Measurements from ENCODE around the gene BAIAP2L1.

Gene BAIAP2L1

DNA sequence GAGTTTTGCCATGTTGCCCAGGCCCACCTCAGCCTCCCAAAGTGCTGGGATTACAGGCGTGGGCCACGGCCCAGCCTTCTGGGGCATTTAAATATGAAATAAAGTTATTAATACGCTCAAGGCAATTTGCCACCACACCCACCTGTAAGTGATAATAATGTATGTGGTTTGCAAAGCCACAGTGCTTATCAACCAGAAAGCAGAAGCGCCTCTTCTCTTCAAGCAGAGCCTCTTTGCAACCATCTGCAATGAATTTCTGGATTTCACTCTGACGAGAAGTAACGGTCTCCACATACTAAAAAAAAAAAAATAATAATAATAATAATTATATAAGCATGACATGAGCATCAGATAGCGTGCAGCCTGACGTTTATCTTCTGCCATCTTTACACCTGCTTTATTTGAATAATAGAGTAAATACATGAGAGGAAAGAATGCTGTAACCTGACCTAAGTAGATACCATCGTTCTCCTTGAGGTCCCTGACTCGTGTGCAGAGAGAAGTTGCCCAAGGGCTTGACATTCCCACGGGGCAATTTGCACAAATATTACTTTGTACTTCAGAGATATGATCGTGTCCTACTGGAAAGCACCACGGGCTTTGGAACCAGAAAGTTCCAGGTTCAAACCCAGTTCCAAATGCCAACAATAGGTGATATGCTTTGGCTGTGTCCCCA, 85.4 kb downstream of the BAIAP2L1 start:
- no peak for DNase-seq (ENCODE audit: low spot score in 2 of 2)
- no peak overlapping the region for H3K4me3 ChIP-seq
- in situ Hi-C loops (cut with MboI; ENCODE audit: low sequenced_read_pairs), result no loop called here
- H3K4me1 ChIP-seq, result no peaks in the 10 kb centered on the region
- H3K9me3 ChIP-seq, result no peaks in the 10 kb centered on the region
- peaks cover 14% of the 10 kb centered on the region for H3K36me3 ChIP-seq (replicated peaks)
- H3K27me3 ChIP-seq (ENCODE audit: low read depth), result no peaks in the 10 kb centered on the region

DNA sequence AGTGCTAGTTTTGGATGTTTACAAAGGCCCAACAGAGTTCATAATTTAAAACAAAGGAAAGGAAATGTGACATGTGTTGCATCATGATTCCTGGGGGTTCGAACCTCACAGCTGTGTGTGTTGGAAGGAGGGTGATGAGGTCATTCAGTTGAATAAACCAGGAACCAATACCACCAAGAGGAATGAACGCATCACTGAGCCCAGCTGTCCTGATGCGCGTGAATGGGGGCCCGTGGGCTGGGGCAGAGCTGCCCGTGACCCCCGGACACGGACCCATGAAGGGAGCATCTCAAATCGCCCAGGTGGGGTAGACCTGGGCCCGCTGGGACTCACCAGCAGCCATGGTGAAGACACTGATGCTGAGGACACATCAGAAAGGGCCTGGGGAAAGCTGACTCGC, 86.4 kb downstream of the BAIAP2L1 start:
- Histone ChIP-seq H3K9me3 (no peaks in the 10 kb centered on the region), H3K27me3 (ENCODE audit: low read depth) (no peaks in the 10 kb centered on the region), H3K36me3 (replicated peaks) (peaks cover 18% of the 10 kb centered on the region), H3K4me1 (no peaks in the 10 kb centered on the region), H3K4me3 (no peak overlapping the region)
- DNase-seq (ENCODE audit: low spot score in 2 of 2), result no peak
- in situ Hi-C loops (cut with MboI; ENCODE audit: low sequenced_read_pairs), result no loop called here

DNA sequence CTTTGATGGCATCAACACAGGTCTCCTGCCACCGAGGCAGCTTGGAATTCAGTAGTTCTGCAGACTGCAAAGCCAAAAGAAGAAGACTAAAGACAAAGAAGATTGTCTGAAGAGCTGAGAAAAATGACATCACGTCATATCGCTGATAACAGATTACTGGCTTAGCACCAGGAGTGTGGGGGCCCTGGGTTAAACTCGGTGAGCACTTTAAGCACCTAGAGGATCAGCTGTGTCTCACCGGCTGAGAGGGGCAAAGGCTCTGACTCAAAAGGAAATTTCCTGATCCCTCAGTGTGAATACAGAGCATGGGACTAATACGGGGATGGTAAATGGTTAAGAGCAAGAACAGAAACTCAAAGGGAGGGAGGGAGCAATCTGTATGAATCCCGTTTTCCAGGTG, 88.7 kb downstream of the BAIAP2L1 start:
- in situ Hi-C loops (cut with MboI; ENCODE audit: low sequenced_read_pairs), result no loop called here
- H3K4me1 ChIP-seq, result no peaks in the 10 kb centered on the region

GRCh38 chr7:98309566-98309965, 91.3 kb downstream of the BAIAP2L1 start:
- in situ Hi-C loops (cut with MboI; ENCODE audit: low sequenced_read_pairs), result no loop called here
- no peak for DNase-seq (ENCODE audit: low spot score in 2 of 2)
- Histone ChIP-seq H3K4me3 (no peak overlapping the region), H3K27me3 (ENCODE audit: low read depth) (no peaks in the 10 kb centered on the region), H3K9me3 (no peaks in the 10 kb centered on the region), H3K4me1 (no peaks in the 10 kb centered on the region), H3K36me3 (replicated peaks) (peaks cover 37% of the 10 kb centered on the region)

More for the DNA sequence above, 88.7 kb downstream of the BAIAP2L1 start:
- Histone ChIP-seq H3K4me3 (no peak overlapping the region), H3K27me3 (ENCODE audit: low read depth) (no peaks in the 10 kb centered on the region), H3K36me3 (replicated peaks) (peaks cover 31% of the 10 kb centered on the region), H3K9me3 (no peaks in the 10 kb centered on the region)
- DNase-seq (ENCODE audit: low spot score in 2 of 2), result no peak

- no peak for DNase-seq (ENCODE audit: low spot score in 2 of 2)
- H3K4me1 ChIP-seq, result no peaks in the 10 kb centered on the region
- in situ Hi-C loops (cut with MboI; ENCODE audit: low sequenced_read_pairs), result no loop called here
- peaks cover 51% of the 10 kb centered on the region for H3K36me3 ChIP-seq (replicated peaks)
- no peak overlapping the region for H3K4me3 ChIP-seq
- H3K27me3 ChIP-seq (ENCODE audit: low read depth), result no peaks in the 10 kb centered on the region
- no peaks in the 10 kb centered on the region for H3K9me3 ChIP-seq
Observed at GRCh38 chr7:98307971-98308466, 92.9 kb downstream of the BAIAP2L1 start.

- Histone ChIP-seq H3K36me3 (replicated peaks) (peaks cover 53% of the 10 kb centered on the region), H3K4me1 (no peaks in the 10 kb centered on the region), H3K4me3 (no peak overlapping the region), H3K9me3 (no peaks in the 10 kb centered on the region), H3K27me3 (ENCODE audit: low read depth) (no peaks in the 10 kb centered on the region)
- in situ Hi-C loops (cut with MboI; ENCODE audit: low sequenced_read_pairs), result no loop called here
- no peak for DNase-seq (ENCODE audit: low spot score in 2 of 2)
Observed at GRCh38 chr7:98305951-98306535, 94.8 kb downstream of the BAIAP2L1 start.

- Histone ChIP-seq H3K36me3 (replicated peaks) (peaks cover 42% of the 10 kb centered on the region), H3K9me3 (no peaks in the 10 kb centered on the region), H3K4me3 (no peak overlapping the region), H3K4me1 (no peaks in the 10 kb centered on the region), H3K27me3 (ENCODE audit: low read depth) (no peaks in the 10 kb centered on the region)
- DNase-seq (ENCODE audit: low spot score in 2 of 2), result no peak
- in situ Hi-C loops (cut with MboI; ENCODE audit: low sequenced_read_pairs), result no loop called here
Observed at GRCh38 chr7:98303906-98304305, 97.0 kb downstream of the BAIAP2L1 start.

- DNase-seq (ENCODE audit: low spot score in 2 of 2), result no peak
- Histone ChIP-seq H3K4me1 (no peaks in the 10 kb centered on the region), H3K9me3 (no peaks in the 10 kb centered on the region), H3K27me3 (ENCODE audit: low read depth) (no peaks in the 10 kb centered on the region), H3K36me3 (replicated peaks) (peaks cover 40% of the 10 kb centered on the region), H3K4me3 (no peak overlapping the region)
- in situ Hi-C loops (cut with MboI; ENCODE audit: low sequenced_read_pairs), result no loop called here
Observed at GRCh38 chr7:98303176-98303865, 97.6 kb downstream of the BAIAP2L1 start.

- in situ Hi-C loops (cut with MboI; ENCODE audit: low sequenced_read_pairs), result no loop called here
- H3K9me3 ChIP-seq, result no peaks in the 10 kb centered on the region
Observed at GRCh38 chr7:98301693-98302470, 99.0 kb downstream of the BAIAP2L1 start.

DNA sequence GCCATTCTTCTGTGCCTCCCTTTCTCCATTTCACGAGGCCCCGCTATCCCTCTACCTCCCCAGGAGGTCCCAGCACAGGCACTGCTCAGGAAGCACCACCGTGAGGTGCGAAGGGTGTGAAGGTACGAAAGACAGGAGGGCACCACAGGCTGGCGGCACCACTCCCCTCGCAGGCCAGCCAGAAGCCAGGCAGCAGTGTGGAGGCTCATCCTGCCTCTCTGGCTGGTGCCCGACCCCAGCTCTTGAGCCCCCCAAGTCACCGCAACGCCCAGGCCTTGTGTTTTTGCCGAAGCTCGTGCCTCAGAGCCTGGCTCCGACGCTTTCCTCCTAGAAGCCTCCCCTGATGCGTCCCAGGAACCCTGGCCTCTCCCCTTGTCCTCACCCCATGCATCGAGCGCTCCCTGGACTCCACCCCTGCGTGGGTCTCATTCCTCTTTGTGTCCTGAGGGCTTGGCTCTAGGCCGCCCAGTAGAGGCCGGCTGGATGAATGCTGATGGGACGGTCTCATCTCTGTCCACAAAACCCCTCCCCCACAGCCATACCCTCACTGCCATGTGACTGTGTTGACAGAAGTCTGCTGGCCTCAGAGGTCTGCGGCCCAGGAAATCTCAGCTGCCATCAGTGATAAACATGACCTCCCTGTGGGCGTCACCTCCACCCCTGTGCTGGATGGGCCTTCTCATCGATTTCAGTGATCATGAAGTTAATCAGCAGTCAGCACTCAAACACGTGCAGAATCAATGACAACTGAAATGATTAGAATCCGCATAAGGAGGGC, 100.1 kb downstream of the BAIAP2L1 start:
- H3K27me3 ChIP-seq (ENCODE audit: low read depth), result no peaks in the 10 kb centered on the region
- in situ Hi-C loops (cut with MboI; ENCODE audit: low sequenced_read_pairs), result no loop called here

More at GRCh38 chr7:98301693-98302470, 99.0 kb downstream of the BAIAP2L1 start:
- H3K4me1 ChIP-seq, result no peaks in the 10 kb centered on the region
- H3K36me3 ChIP-seq (replicated peaks), result peaks cover 29% of the 10 kb centered on the region
- no peaks in the 10 kb centered on the region for H3K27me3 ChIP-seq (ENCODE audit: low read depth)
- H3K4me3 ChIP-seq, result no peak overlapping the region
- no peak for DNase-seq (ENCODE audit: low spot score in 2 of 2)

DNA sequence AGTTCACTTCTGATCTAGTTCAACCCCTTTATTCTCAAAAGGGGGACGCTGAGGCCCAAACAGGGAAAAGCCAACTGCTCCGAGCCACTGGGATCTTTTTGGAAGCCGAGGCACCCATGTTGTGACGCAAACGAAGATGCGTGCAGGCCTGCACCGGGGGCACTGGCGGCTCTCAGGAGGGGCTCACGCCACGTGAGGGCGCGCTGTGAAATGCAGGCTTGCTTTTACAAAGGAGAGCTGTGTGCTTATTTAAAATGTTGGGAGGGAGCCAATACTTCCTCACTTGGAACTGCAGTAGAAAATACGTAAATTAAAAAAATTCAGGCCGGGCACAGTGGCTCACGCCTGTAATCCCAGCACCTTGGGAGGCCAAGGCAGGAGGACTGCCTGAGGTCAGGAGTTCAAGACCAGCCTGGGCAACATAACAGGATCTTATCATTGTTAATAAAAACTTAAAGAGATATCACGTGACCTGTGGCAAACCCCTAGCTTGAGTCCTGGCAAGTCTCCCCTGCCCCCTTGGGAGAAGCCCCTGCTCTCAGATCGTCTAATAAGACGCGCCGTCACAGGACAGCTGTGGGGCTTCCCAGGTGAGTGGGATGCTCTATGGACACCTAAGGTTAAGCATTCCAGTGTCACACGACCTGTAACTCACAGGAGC, 103.1 kb downstream of the BAIAP2L1 start:
- no peak for DNase-seq (ENCODE audit: low spot score in 2 of 2)
- H3K36me3 ChIP-seq (replicated peaks), result peaks cover 28% of the 10 kb centered on the region
- no peaks in the 10 kb centered on the region for H3K4me1 ChIP-seq
- H3K27me3 ChIP-seq (ENCODE audit: low read depth), result no peaks in the 10 kb centered on the region
- H3K9me3 ChIP-seq, result no peaks in the 10 kb centered on the region
- H3K4me3 ChIP-seq, result no peak overlapping the region
- in situ Hi-C loops (cut with MboI; ENCODE audit: low sequenced_read_pairs), result loop anchor here (10.0 kb wide), 1 partner anchor 547 kb away; no protein-coding TSS in a partner anchor

More for the DNA sequence above, 100.1 kb downstream of the BAIAP2L1 start:
- Histone ChIP-seq H3K9me3 (no peaks in the 10 kb centered on the region), H3K4me3 (no peak overlapping the region), H3K36me3 (replicated peaks) (peaks cover 22% of the 10 kb centered on the region), H3K4me1 (no peaks in the 10 kb centered on the region)
- no peak for DNase-seq (ENCODE audit: low spot score in 2 of 2)

DNA sequence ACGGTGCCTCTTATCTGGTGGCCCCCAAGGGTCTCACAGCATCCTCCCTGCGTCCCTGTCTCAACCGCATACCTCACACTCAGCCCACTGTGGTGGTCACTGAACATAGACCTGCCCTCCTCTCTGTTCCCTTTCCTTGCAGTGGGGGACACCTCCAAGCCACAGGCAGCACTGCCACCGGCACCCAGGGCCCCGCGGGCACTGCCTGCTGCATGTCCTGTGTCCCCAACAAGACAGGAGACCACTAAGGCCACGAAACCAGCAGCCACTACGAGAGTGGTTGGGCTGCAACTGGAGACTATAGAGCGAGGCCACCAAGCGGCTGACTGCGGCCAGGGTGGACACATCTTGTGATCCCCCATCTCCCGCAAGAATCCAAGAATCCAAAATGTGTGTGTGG, 104.1 kb downstream of the BAIAP2L1 start:
- H3K9me3 ChIP-seq, result no peaks in the 10 kb centered on the region
- no peak overlapping the region for H3K4me3 ChIP-seq
- no peaks in the 10 kb centered on the region for H3K27me3 ChIP-seq (ENCODE audit: low read depth)
- in situ Hi-C loops (cut with MboI; ENCODE audit: low sequenced_read_pairs), result loop anchor here (10.0 kb wide), 1 partner anchor 548 kb away; no protein-coding TSS in a partner anchor
- H3K36me3 ChIP-seq (replicated peaks), result peaks cover 36% of the 10 kb centered on the region
- DNase-seq (ENCODE audit: low spot score in 2 of 2), result no peak
- no peaks in the 10 kb centered on the region; the same call in 1 of the 2 replicates for H3K4me1 ChIP-seq
